DND-41 (cell line): ENCODE measurements around the gene ZFP37.

Experiments
- ATAC-seq: fragments of 200-7000 bp; cut with Tn5 transposase; 3 replicates; pipeline ENCODE4 v1.9.1; 2021; ENCODE audit warnings: low read depth; ENCODE audit not compliant: insufficient read depth
- DNase-seq: peaks from one replicate; pipeline ENCODE4 v3.0.0-alpha.2; 2020
- H2AFZ ChIP-seq: 2 replicates; pipeline ENCODE4 v1.6.0; 2012; ENCODE audit warnings: low read depth, low read length
- H3K27ac ChIP-seq: 2 replicates; pipeline ENCODE4 v1.5.1; 2012; ENCODE audit warnings: low read length, inconsistent platforms
- H3K27me3 ChIP-seq: fragments of 200-600 bp; sonication (generic); 2 replicates; pipeline ENCODE4 v1.6.0; 2012; ENCODE audit warnings: low read length, mild to moderate bottlenecking, inconsistent platforms; ENCODE audit not compliant: insufficient read depth, poor library complexity
- H3K36me3 ChIP-seq: 2 replicates; pipeline ENCODE4 v1.5.1; 2012; ENCODE audit warnings: low read length, inconsistent platforms; ENCODE audit not compliant: insufficient read depth
- H3K4me1 ChIP-seq: 2 replicates; pipeline ENCODE4 v1.5.1; 2012; ENCODE audit warnings: mild to moderate bottlenecking, low read length; ENCODE audit not compliant: insufficient read depth
- H3K4me2 ChIP-seq: 2 replicates; pipeline ENCODE4 v1.6.0; 2012; ENCODE audit warnings: mild to moderate bottlenecking, moderate library complexity, low read length, inconsistent platforms; ENCODE audit not compliant: insufficient read depth
- H3K4me3 ChIP-seq, 2 experiments: fragments of 200-600 bp in 1 of 2; shearing (Covaris generic) in 1 of 2; 2 replicates each; pipeline ENCODE4 v1.5.1; 2012 to 2016; ENCODE audit warnings: inconsistent platforms in 2 of 2, low read length in 2 of 2, mild to moderate bottlenecking in 2 of 2, low read depth in 1 of 2, moderate library complexity in 1 of 2
- H3K79me2 ChIP-seq: 2 replicates; pipeline ENCODE4 v1.6.0; 2012; ENCODE audit warnings: low read length, inconsistent platforms; ENCODE audit not compliant: insufficient read depth
- H3K9ac ChIP-seq: 2 replicates; pipeline ENCODE4 v1.6.0; 2012; ENCODE audit warnings: low read depth, mild to moderate bottlenecking, inconsistent platforms, low read length, moderate library complexity
- H3K9me3 ChIP-seq: 2 replicates; pipeline ENCODE4 v1.5.1; 2012; ENCODE audit warnings: low read length, moderate library complexity, mild to moderate bottlenecking, inconsistent platforms; ENCODE audit not compliant: insufficient read depth, severe bottlenecking
- H4K20me1 ChIP-seq: 2 replicates; pipeline ENCODE4 v1.6.0; 2012; ENCODE audit warnings: low read length; ENCODE audit not compliant: insufficient read depth
- CTCF ChIP-seq: IDR thresholded peaks from 2 replicates; pipeline ENCODE4 v1.5.1; 2012; ENCODE audit warnings: borderline replicate concordance, low read length, moderate library complexity, mild to moderate bottlenecking; ENCODE audit not compliant: poor library complexity, severe bottlenecking; ENCODE audit errors: extremely low read depth
- EZH2 ChIP-seq: IDR thresholded peaks from 3 replicates; pipeline ENCODE4 v1.6.1; 2012; ENCODE audit warnings: borderline replicate concordance, low read depth, mild to moderate bottlenecking, moderate library complexity, low read length, inconsistent platforms; ENCODE audit not compliant: severe bottlenecking

The ZFP37 gene

GRCh38 chr9:112997236-112997941 is 59.1 kb downstream of the ZFP37 start:
- TF ChIP-seq CTCF (no peak), EZH2 (no peak)
- Histone ChIP-seq H3K9me3 (peaks cover 20% of the 10 kb centered on the region), H3K79me2 (no peaks in the 10 kb centered on the region), H3K4me2 (no peak overlapping the region), H3K9ac (no peak overlapping the region), H3K27ac (no peak overlapping the region), H3K36me3 (no peaks in the 10 kb centered on the region), H3K4me3 (no peak overlapping the region), H4K20me1 (no peaks in the 10 kb centered on the region), H3K27me3 (no peaks in the 10 kb centered on the region), H3K4me1 (no peaks in the 10 kb centered on the region), H2AFZ (no peak overlapping the region)
- DNase-seq (no peak), ATAC-seq (no peak)
